Neural cell (in vitro differentiated cells): ENCODE measurements around the gene FAM237B. TPM values are rescaled to one million over a fixed set of nuclear protein-coding genes. Genes with fewer than 3 reads are reported as not detected.

Experiments used
- H2AFZ ChIP-seq: fragments of 200-600, 300-800 bp; sonication (generic), shearing (Covaris generic); 2 replicates; pipeline ENCODE4 v1.6.0; 2014; ENCODE audit warnings: low read depth, mild to moderate bottlenecking, antibody characterized with exemption, low read length, moderate library complexity
- H3F3A ChIP-seq: fragments of 200-600 bp; shearing (Covaris generic); 2 replicates; pipeline ENCODE4 v1.6.1; 2016; ENCODE audit warnings: mild to moderate bottlenecking, moderate library complexity, mixed read lengths, antibody characterized with exemption, low read length; ENCODE audit not compliant: insufficient read depth, poor library complexity, severe bottlenecking
- H3K27ac ChIP-seq: fragments of 200-600, 300-800 bp; sonication (generic), shearing (Covaris generic); 2 replicates; pipeline ENCODE4 v1.5.1; 2014; ENCODE audit warnings: mild to moderate bottlenecking, low read length, moderate library complexity
- H3K27me3 ChIP-seq: fragments of 300-800, 200-600 bp; sonication (generic), shearing (Covaris generic); 2 replicates; pipeline ENCODE4 v1.6.0; 2014; ENCODE audit warnings: mild to moderate bottlenecking, low read depth, low read length, moderate library complexity; ENCODE audit not compliant: insufficient read depth
- H3K36me3 ChIP-seq: fragments of 300-800, 200-600 bp; sonication (generic), shearing (Covaris generic); 2 replicates; pipeline ENCODE4 v1.5.1; 2014; ENCODE audit warnings: mild to moderate bottlenecking, antibody characterized with exemption, low read length, moderate library complexity; ENCODE audit not compliant: insufficient read depth
- H3K4me2 ChIP-seq: fragments of 300-800, 200-600 bp; sonication (generic), shearing (Covaris generic); 2 replicates; pipeline ENCODE4 v1.6.0; 2014; ENCODE audit warnings: mild to moderate bottlenecking, low read length
- H3K4me3 ChIP-seq: fragments of 300-800, 200-600 bp; sonication (generic), shearing (Covaris generic); 2 replicates; pipeline ENCODE4 v1.5.1; 2014; ENCODE audit warnings: mild to moderate bottlenecking, low read length, moderate library complexity
- H3K79me2 ChIP-seq: fragments of 200-600 bp; shearing (Covaris generic); replicated peaks from 2 replicates; pipeline ENCODE4 v1.6.0; 2014; ENCODE audit warnings: mild to moderate bottlenecking, low read length, moderate library complexity; ENCODE audit not compliant: insufficient read depth
- H3K9ac ChIP-seq: fragments of 300-800, 200-600 bp; sonication (generic), shearing (Covaris generic); 2 replicates; pipeline ENCODE4 v1.6.1; 2016; ENCODE audit warnings: mild to moderate bottlenecking, low read length, mixed read lengths
- H3K9me2 ChIP-seq: fragments of 200-600 bp; shearing (Covaris generic); 2 replicates; pipeline ENCODE4 v1.6.1; 2016; ENCODE audit warnings: mild to moderate bottlenecking, low read length, mixed read lengths; ENCODE audit not compliant: insufficient read depth
- H3K9me3 ChIP-seq: fragments of 200-600, 300-800 bp; sonication (generic), shearing (Covaris generic); 2 replicates; pipeline ENCODE4 v1.6.1; 2016; ENCODE audit warnings: mild to moderate bottlenecking, mixed run types, low read length, moderate library complexity, mixed read lengths
- H4K20me1 ChIP-seq: fragments of 200-600 bp; shearing (Covaris generic); 2 replicates; pipeline ENCODE4 v1.6.1; 2016; ENCODE audit warnings: mild to moderate bottlenecking, mixed run types; ENCODE audit not compliant: insufficient read depth
- EP300 ChIP-seq: fragments of 450-650 bp; conservative IDR thresholded peaks from 2 replicates; pipeline ENCODE4 v1.6.1; 2014; ENCODE audit warnings: antibody characterized with exemption, mild to moderate bottlenecking, moderate library complexity; ENCODE audit not compliant: poor library complexity, severe bottlenecking
- EZH2 ChIP-seq: fragments of 200-600, 300-800 bp; shearing (Covaris generic), sonication (generic); IDR thresholded peaks from 2 replicates; pipeline ENCODE4 v1.6.1; 2014; ENCODE audit warnings: antibody characterized with exemption, low read length, borderline replicate concordance, mild to moderate bottlenecking; ENCODE audit not compliant: insufficient read depth, poor library complexity, severe bottlenecking
- MXI1 ChIP-seq: fragments of 450-650 bp; conservative IDR thresholded peaks from 2 replicates; pipeline ENCODE4 v1.6.1; 2014; ENCODE audit warnings: antibody characterized with exemption, mild to moderate bottlenecking; ENCODE audit not compliant: poor library complexity, severe bottlenecking
- POLR2AphosphoS5 ChIP-seq: IDR thresholded peaks from 2 replicates; pipeline ENCODE4 v1.6.1; 2012
- RAD21 ChIP-seq: fragments of 450-650 bp; conservative IDR thresholded peaks from 2 replicates; pipeline ENCODE4 v1.6.1; 2014; ENCODE audit warnings: antibody characterized with exemption, mild to moderate bottlenecking, moderate library complexity
- SMC3 ChIP-seq: fragments of 450-650 bp; conservative IDR thresholded peaks from 2 replicates; pipeline ENCODE4 v1.6.1; 2014; ENCODE audit warnings: antibody characterized with exemption, mild to moderate bottlenecking, moderate library complexity; ENCODE audit not compliant: poor library complexity
- TAF1 ChIP-seq: IDR thresholded peaks from 2 replicates; pipeline ENCODE4 v1.6.1; 2012; ENCODE audit warnings: low read depth
- polyA plus RNA-seq: library from polyadenylated mRNA; depleted of rRNA; stranded (reverse); fragments of >200 nt; gene quantifications from 2 replicates; pipeline ENCODE4 v1.2.3, GENCODE V29; 2014
- TF ChIP-seq, protein P1 (sequence below): IDR thresholded peaks from 2 replicates; pipeline ENCODE4 v1.6.1; 2012; ENCODE audit warnings: borderline replicate concordance
- TF ChIP-seq, protein P2 (sequence below): fragments of 450-650 bp; IDR thresholded peaks from 2 replicates; pipeline ENCODE4 v1.5.1; 2014; ENCODE audit warnings: antibody characterized with exemption, mild to moderate bottlenecking, moderate library complexity; ENCODE audit not compliant: poor library complexity, severe bottlenecking

FAM237B gene
- polyA plus RNA-seq, 1 donor from 2014 or later = not detected

DNA sequence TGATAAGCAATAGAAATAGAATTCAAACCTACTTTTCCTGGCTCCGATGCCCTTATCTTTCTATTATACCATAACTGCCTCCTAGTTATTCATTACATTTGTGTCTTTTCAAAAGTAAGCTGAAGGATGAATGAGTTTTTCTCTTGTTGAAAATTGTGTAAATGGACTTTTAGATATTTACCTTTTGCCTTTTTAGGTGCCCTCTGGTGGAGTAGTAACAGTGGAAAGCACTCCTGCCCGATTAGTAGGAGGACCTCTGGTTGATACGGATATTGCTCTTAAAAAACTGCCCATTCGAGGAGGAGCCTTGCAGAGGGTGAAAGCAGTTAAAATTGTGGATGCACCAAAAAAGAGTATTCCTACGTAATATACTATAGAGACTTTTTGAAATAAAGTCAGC lies 11.2 kb downstream of the FAM237B start:
- H3K27me3 ChIP-seq = no peaks in the 10 kb centered on the region
- H3K9ac ChIP-seq = no peak overlapping the region
- H3K79me2 ChIP-seq = no peaks in the 10 kb centered on the region
- no peaks in the 10 kb centered on the region for H3K9me3 ChIP-seq
- no peak overlapping the region for H3K4me2 ChIP-seq
- no peaks in the 10 kb centered on the region for H3K36me3 ChIP-seq
- H2AFZ ChIP-seq = no peak overlapping the region
- H3K27ac ChIP-seq = no peak overlapping the region
- no peaks in the 10 kb centered on the region for H3K9me2 ChIP-seq
- TF ChIP-seq TAF1 (no peak), MXI1 (no peak), EZH2 (no peak), POLR2AphosphoS5 (no peak), EP300 (no peak), SMC3 (no peak), RAD21 (no peak)
- TF ChIP-seq, protein P1, sequence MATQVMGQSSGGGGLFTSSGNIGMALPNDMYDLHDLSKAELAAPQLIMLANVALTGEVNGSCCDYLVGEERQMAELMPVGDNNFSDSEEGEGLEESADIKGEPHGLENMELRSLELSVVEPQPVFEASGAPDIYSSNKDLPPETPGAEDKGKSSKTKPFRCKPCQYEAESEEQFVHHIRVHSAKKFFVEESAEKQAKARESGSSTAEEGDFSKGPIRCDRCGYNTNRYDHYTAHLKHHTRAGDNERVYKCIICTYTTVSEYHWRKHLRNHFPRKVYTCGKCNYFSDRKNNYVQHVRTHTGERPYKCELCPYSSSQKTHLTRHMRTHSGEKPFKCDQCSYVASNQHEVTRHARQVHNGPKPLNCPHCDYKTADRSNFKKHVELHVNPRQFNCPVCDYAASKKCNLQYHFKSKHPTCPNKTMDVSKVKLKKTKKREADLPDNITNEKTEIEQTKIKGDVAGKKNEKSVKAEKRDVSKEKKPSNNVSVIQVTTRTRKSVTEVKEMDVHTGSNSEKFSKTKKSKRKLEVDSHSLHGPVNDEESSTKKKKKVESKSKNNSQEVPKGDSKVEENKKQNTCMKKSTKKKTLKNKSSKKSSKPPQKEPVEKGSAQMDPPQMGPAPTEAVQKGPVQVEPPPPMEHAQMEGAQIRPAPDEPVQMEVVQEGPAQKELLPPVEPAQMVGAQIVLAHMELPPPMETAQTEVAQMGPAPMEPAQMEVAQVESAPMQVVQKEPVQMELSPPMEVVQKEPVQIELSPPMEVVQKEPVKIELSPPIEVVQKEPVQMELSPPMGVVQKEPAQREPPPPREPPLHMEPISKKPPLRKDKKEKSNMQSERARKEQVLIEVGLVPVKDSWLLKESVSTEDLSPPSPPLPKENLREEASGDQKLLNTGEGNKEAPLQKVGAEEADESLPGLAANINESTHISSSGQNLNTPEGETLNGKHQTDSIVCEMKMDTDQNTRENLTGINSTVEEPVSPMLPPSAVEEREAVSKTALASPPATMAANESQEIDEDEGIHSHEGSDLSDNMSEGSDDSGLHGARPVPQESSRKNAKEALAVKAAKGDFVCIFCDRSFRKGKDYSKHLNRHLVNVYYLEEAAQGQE = no peak
- TF ChIP-seq, protein P2, sequence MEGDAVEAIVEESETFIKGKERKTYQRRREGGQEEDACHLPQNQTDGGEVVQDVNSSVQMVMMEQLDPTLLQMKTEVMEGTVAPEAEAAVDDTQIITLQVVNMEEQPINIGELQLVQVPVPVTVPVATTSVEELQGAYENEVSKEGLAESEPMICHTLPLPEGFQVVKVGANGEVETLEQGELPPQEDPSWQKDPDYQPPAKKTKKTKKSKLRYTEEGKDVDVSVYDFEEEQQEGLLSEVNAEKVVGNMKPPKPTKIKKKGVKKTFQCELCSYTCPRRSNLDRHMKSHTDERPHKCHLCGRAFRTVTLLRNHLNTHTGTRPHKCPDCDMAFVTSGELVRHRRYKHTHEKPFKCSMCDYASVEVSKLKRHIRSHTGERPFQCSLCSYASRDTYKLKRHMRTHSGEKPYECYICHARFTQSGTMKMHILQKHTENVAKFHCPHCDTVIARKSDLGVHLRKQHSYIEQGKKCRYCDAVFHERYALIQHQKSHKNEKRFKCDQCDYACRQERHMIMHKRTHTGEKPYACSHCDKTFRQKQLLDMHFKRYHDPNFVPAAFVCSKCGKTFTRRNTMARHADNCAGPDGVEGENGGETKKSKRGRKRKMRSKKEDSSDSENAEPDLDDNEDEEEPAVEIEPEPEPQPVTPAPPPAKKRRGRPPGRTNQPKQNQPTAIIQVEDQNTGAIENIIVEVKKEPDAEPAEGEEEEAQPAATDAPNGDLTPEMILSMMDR = no peak
- H3F3A ChIP-seq = no peaks in the 10 kb centered on the region
- H3K4me3 ChIP-seq = no peak overlapping the region
- H4K20me1 ChIP-seq = no peaks in the 10 kb centered on the region

DNA sequence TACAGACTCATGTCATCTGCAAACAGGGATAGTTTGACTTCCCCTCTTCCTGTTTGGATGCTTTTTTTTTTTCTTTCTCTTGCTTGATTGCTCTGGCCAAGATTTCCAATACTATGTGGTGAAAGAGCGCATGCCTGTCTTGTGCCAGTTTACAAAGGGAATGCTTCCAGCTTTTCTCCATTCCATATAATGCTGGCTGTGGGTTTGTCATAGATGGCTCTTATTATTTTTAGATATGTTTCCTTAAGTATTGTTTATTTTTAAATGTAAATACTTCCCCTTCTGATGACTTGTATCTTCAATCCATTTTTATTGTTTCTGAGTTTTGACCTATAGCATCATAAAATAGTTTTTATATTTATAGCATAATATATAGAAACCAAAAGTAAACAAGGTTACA lies 17.9 kb downstream of the FAM237B start:
- Histone ChIP-seq H3K4me3 (no peak overlapping the region), H3K9me2 (no peaks in the 10 kb centered on the region), H2AFZ (no peak overlapping the region), H3K9me3 (no peaks in the 10 kb centered on the region), H3K36me3 (no peaks in the 10 kb centered on the region), H3K4me2 (no peak overlapping the region), H4K20me1 (no peaks in the 10 kb centered on the region), H3K27ac (no peak overlapping the region), H3F3A (no peaks in the 10 kb centered on the region), H3K9ac (no peak overlapping the region), H3K27me3 (no peaks in the 10 kb centered on the region), H3K79me2 (no peaks in the 10 kb centered on the region)
- TF ChIP-seq RAD21 = no peak
- no peak for TF ChIP-seq TAF1
